Cardiac fibroblast (primary cell): ENCODE results near the gene XIRP2.

Experiments
- DNase-seq, 2 donors: peaks; one replicate each; pipeline versions ENCODE4 v3.0.0 to v3.0.0-alpha.2; 2010; ENCODE audit warnings: low read depth in 2 of 2
- H3K4me3 ChIP-seq, 2 donors: replicated peaks in 1 of 2; 1 replicate in 1 of 2; 2 replicates in 1 of 2; pipeline ENCODE4 v1.5.1; 2011; ENCODE audit warnings: low read depth in 2 of 2, low read length in 2 of 2, mild to moderate bottlenecking in 2 of 2, moderate library complexity in 1 of 2
- TF ChIP-seq, protein P1 (sequence below): IDR thresholded peaks from one replicate; pipeline ENCODE4 v1.5.1; 2011; ENCODE audit warnings: low read depth, mild to moderate bottlenecking, low read length, inconsistent platforms

XIRP2 gene

DNA sequence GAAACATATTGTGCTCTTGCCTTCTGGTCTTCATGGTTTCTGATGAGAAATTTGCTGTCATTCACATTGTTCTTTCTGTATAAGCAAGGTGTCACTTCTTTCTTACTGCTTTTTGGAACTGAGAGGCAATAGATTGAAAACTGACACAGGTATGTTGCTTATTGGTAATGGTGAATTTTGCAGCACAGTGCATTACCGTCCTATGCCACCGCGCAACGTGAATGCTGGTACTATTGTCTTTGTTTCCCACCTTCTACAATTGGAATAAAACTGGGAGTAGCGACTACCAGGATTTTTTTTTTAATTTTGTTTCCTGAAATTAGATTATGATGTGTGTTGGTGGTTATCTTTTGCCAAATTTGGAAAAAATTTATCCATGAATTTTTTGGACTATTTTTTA is 11.4 kb downstream of the XIRP2 start:
- TF ChIP-seq, protein P1, sequence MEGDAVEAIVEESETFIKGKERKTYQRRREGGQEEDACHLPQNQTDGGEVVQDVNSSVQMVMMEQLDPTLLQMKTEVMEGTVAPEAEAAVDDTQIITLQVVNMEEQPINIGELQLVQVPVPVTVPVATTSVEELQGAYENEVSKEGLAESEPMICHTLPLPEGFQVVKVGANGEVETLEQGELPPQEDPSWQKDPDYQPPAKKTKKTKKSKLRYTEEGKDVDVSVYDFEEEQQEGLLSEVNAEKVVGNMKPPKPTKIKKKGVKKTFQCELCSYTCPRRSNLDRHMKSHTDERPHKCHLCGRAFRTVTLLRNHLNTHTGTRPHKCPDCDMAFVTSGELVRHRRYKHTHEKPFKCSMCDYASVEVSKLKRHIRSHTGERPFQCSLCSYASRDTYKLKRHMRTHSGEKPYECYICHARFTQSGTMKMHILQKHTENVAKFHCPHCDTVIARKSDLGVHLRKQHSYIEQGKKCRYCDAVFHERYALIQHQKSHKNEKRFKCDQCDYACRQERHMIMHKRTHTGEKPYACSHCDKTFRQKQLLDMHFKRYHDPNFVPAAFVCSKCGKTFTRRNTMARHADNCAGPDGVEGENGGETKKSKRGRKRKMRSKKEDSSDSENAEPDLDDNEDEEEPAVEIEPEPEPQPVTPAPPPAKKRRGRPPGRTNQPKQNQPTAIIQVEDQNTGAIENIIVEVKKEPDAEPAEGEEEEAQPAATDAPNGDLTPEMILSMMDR: no peak
- H3K4me3 ChIP-seq: no peak overlapping the region
- no peak for DNase-seq

DNA sequence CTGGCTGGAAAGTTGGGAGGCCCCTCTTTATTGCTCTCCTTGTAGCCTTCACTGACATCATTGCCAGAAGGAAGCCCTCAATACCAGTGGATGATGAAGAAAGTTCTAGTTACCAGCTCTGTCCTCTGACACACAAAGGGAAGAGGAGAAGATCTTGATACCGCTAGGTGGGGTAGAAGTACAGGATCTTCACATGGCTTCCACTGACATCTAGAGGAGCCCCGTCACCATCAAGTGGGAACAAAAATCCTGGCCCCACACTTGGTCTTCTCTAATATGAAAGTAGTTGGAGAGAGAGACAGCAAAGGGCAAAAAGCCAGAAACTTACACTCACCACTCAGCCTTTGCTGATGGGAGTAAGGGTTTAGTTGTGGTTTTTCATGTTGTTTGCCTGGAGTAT is 12.4 kb downstream of the XIRP2 start:
- no peak overlapping the region for H3K4me3 ChIP-seq
- peak; percentile 6 to 63 for DNase-seq
- TF ChIP-seq, protein P1: peak; percentile 44

DNA sequence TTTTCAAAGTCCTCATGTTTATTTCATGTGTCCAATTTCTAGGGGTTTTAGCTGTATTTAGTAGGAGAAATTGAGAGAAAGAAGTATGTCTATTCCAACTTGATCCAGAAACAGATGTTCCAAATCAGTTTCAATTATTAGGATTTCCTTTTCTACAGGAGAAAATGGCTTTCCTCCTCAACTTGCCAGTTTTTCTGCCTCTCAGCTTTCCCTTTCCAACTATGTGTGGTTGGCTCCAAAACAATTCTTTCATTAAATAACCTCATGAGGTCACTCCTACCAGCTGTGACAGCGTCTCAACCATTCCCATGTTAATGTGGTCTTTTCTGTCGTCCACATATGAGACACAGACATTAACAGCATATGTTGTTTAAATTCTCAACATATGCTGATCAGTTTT is 13.1 kb downstream of the XIRP2 start:
- no peak overlapping the region for H3K4me3 ChIP-seq
- DNase-seq: no peak
- TF ChIP-seq, protein P1: no peak

DNA sequence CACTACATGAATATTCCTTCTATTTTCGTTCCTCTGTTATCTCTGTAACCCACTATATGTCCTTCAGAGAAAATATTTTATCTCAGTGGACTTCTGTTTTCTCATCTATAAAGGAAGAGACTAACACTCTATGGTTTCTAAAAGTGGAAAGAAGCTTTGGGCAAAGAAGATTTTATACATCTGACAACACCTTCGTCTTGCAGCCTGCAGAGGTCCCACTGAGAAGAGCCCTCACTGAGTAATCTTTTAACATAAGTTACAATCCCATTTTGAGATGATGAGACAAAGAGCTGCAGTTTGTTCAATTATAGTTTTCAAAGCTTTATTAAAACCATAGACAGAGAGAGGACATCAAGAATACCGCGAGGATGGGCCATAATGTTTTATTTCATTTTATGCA is 28.7 kb downstream of the XIRP2 start:
- TF ChIP-seq, protein P1: peak; percentile 7
- H3K4me3 ChIP-seq: no peak overlapping the region
- DNase-seq: peak in 1 of 2 donors; percentile 25

DNA sequence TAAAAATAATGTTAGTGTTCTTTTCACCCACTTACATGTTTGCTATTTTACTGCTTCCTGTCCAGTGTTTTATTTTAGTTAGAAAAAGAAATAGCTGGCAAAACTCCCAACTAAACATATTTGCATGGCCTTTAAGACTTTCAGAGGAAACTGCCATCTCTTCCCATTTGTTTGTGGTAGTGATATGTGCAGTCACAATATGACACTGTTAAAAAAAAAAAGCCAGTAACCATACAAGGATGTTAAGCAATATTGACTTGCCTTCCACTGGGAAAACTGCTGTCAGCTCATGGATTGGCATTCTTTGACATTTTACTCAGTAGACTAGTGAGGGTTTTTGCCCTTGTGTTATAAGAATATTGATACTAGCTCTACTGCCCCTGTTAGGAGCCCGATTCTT is 29.1 kb downstream of the XIRP2 start:
- H3K4me3 ChIP-seq: no peak overlapping the region
- DNase-seq: peak in 1 of 2 donors; percentile 27
- TF ChIP-seq, protein P1: no peak

DNA sequence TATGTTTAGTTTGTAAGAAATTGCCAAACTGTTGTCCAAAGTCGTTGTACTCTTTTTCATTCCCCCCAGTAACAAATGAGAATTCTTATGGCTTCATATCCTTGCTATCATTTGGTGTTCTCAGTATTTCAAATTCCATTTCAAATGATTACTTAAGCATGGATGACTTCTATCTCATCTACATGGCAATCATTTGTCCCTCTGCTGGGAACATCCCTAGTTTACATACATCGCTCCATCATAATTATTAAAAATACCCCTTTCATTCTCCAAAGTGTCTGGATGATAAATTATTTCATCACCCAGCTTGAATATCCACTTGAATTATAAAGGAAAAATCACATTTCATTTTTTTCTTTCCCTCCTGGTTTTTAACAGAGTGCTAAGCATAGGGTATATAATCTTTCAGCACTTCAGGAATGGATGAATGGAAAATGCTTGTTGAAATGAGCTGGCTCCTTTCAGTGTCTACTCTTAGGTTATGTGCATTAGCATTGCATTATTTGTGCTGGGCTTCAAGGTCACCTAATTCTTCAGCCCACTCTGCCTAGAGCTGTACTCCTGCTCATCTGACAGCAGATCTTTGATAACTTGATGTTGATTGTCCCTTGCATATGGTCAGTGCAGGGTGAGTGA is 33.1 kb downstream of the XIRP2 start:
- no peak overlapping the region for H3K4me3 ChIP-seq
- DNase-seq: no peak
- TF ChIP-seq, protein P1: no peak

DNA sequence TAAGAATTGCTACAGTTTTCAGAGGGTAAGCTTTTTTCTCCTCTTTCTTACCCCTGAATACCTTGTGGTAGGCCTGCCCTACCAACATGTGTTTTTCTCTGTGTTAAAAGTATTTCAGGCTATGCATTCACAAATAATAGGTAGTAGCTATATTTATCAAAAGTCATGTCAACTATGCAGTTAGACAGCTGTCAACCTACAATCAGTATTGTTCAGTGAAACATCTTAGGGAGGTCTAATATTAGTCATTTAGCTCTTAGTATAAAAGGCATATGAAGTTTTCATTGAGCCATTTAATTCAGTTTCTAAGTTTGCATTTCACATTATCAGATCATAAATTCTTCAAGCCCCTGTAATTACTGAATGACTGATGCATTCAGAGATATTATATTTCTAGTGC is 36.7 kb downstream of the XIRP2 start:
- TF ChIP-seq, protein P1: no peak
- no peak for DNase-seq
- no peak overlapping the region for H3K4me3 ChIP-seq
